Mesenchymal stem cell (in vitro differentiated cells and primary cell): ENCODE data around the gene ATP2A3.
A peak's percentile ranks its signal among the peaks of the same experiment; 100 is the strongest.

ENCODE experiments used
- DNase-seq: peaks from one replicate; pipeline ENCODE4 v3.0.0-alpha.2; 2013
- H2AFZ ChIP-seq: one replicate; pipeline ENCODE4 v1.6.1; 2013; ENCODE audit warnings: low read depth, mild to moderate bottlenecking, control low read depth, inconsistent platforms, low read length, moderate library complexity
- H2AK5ac ChIP-seq: 2 replicates; pipeline ENCODE4 v1.6.1; 2013; ENCODE audit warnings: low read length, moderate library complexity, mild to moderate bottlenecking, inconsistent platforms; ENCODE audit not compliant: severe bottlenecking
- H2BK120ac ChIP-seq: one replicate; pipeline ENCODE4 v1.6.1; 2013; ENCODE audit warnings: low read depth, mild to moderate bottlenecking, inconsistent platforms, low read length, moderate library complexity
- H2BK12ac ChIP-seq, 2 experiments: one replicate each; pipeline ENCODE4 v1.6.1; 2013; ENCODE audit warnings: inconsistent platforms in 2 of 2, low read length in 2 of 2, mild to moderate bottlenecking in 2 of 2, moderate library complexity in 2 of 2, control low read depth in 1 of 2
- H2BK15ac ChIP-seq: one replicate; pipeline ENCODE4 v1.6.1; 2013; ENCODE audit warnings: mild to moderate bottlenecking, low read depth, inconsistent platforms; ENCODE audit not compliant: poor library complexity, severe bottlenecking
- H2BK5ac ChIP-seq: 2 replicates; pipeline ENCODE4 v1.6.1; 2013; ENCODE audit warnings: low read depth, mild to moderate bottlenecking, low read length, control low read depth, inconsistent platforms; ENCODE audit not compliant: poor library complexity, severe bottlenecking
- H3K14ac ChIP-seq, 2 experiments: one replicate each; pipeline ENCODE4 v1.6.1; 2013; ENCODE audit warnings: inconsistent platforms in 2 of 2, low read length in 2 of 2, control low read depth in 1 of 2, mild to moderate bottlenecking in 1 of 2, moderate library complexity in 1 of 2
- H3K18ac ChIP-seq, 2 experiments: one replicate each; pipeline ENCODE4 v1.6.1; 2013; ENCODE audit warnings: inconsistent platforms in 2 of 2, low read length in 2 of 2, control low read depth in 1 of 2, low read depth in 1 of 2, mild to moderate bottlenecking in 1 of 2
- H3K23ac ChIP-seq, 2 experiments: one replicate each; pipeline ENCODE4 v1.6.1; 2013; ENCODE audit warnings: inconsistent platforms in 2 of 2, low read length in 2 of 2, mild to moderate bottlenecking in 2 of 2, moderate library complexity in 2 of 2, control low read depth in 1 of 2
- H3K27ac ChIP-seq: 2 replicates; pipeline ENCODE4 v1.5.1; 2013; ENCODE audit warnings: mild to moderate bottlenecking, moderate library complexity, low read length, control low read depth, inconsistent platforms; ENCODE audit not compliant: poor library complexity, severe bottlenecking
- H3K27me3 ChIP-seq, 2 experiments: 2 replicates each; pipeline versions ENCODE4 v1.6.1 to v1.7.0; 2013; ENCODE audit warnings: low read length in 2 of 2, mild to moderate bottlenecking in 2 of 2, moderate library complexity in 2 of 2, control low read depth in 1 of 2, inconsistent platforms in 1 of 2; ENCODE audit not compliant: control insufficient read depth in 1 of 2, insufficient read depth in 1 of 2
- H3K36me3 ChIP-seq, 2 experiments: 2 replicates each; pipeline versions ENCODE4 v1.6.1 to v1.7.0; 2013; ENCODE audit warnings: low read length in 2 of 2, control low read depth in 1 of 2, inconsistent platforms in 1 of 2, low read depth in 1 of 2, mild to moderate bottlenecking in 1 of 2; ENCODE audit not compliant: insufficient read depth in 2 of 2, control insufficient read depth in 1 of 2
- H3K4ac ChIP-seq, 2 experiments: one replicate each; pipeline ENCODE4 v1.6.1; 2013; ENCODE audit warnings: inconsistent platforms in 2 of 2, low read length in 2 of 2, mild to moderate bottlenecking in 2 of 2, moderate library complexity in 2 of 2, control low read depth in 1 of 2, low read depth in 1 of 2
- H3K4me1 ChIP-seq: 2 replicates; pipeline ENCODE4 v1.6.1; 2013; ENCODE audit warnings: low read depth, low read length, control low read depth; ENCODE audit not compliant: control insufficient read depth, insufficient read depth
- H3K4me2 ChIP-seq: 2 replicates; pipeline ENCODE4 v1.6.1; 2013; ENCODE audit warnings: low read length, mild to moderate bottlenecking, inconsistent platforms; ENCODE audit not compliant: poor library complexity, severe bottlenecking
- H3K4me3 ChIP-seq, 2 experiments: 2 replicates each; pipeline versions ENCODE4 v1.5.1 to v1.7.0; 2013; ENCODE audit warnings: low read length in 2 of 2, mild to moderate bottlenecking in 2 of 2, control low read depth in 1 of 2, low read depth in 1 of 2; ENCODE audit not compliant: insufficient read depth in 1 of 2
- H3K79me1 ChIP-seq: replicated peaks from 2 replicates; pipeline ENCODE4 v1.6.1; 2013; ENCODE audit warnings: mild to moderate bottlenecking, control low read depth, low read length, inconsistent platforms; ENCODE audit not compliant: poor library complexity, severe bottlenecking
- H3K9ac ChIP-seq: 2 replicates; pipeline ENCODE4 v1.7.0; 2013; ENCODE audit warnings: mild to moderate bottlenecking, low read length, moderate library complexity
- H3K9me3 ChIP-seq: 2 replicates; pipeline ENCODE4 v1.7.0; 2013; ENCODE audit warnings: mild to moderate bottlenecking, low read length; ENCODE audit not compliant: control insufficient read depth
- H4K8ac ChIP-seq: one replicate; pipeline ENCODE4 v1.6.1; 2013; ENCODE audit warnings: inconsistent platforms, mild to moderate bottlenecking, low read length, moderate library complexity
- H4K91ac ChIP-seq: one replicate; pipeline ENCODE4 v1.6.1; 2013; ENCODE audit warnings: mild to moderate bottlenecking, low read length, inconsistent platforms
- WGBS: methylation state at CpG from one replicate; pipeline ENCODE4 v1.1.7; 2013; ENCODE audit warnings: mixed read lengths; 5-methylcytosine and 5-hydroxymethylcytosine counted together

Gene ATP2A3

GRCh38 chr17:3907483-3908216, 56.6 kb downstream of the ATP2A3 start:
- no peak overlapping the region for H4K91ac ChIP-seq
- H3K79me1 ChIP-seq, result no peaks in the 10 kb centered on the region
- H2AFZ ChIP-seq, result no peak overlapping the region
- no peak overlapping the region for H3K9ac ChIP-seq
- H4K8ac ChIP-seq, result no peak overlapping the region
- H3K4ac ChIP-seq, result no peak overlapping the region
- no peaks in the 10 kb centered on the region for H3K9me3 ChIP-seq
- H3K4me2 ChIP-seq, result no peak overlapping the region
- no peak overlapping the region for H2BK12ac ChIP-seq
- H2AK5ac ChIP-seq, result no peak overlapping the region
- WGBS, result 74% methylated on average over 11 of the region's 11 CpGs
- DNase-seq, result no peak
- no peak overlapping the region for H2BK15ac ChIP-seq
- H3K27ac ChIP-seq, result no peak overlapping the region
- peaks cover 0 to 3% of the 10 kb centered on the region in 2 experiments for H3K36me3 ChIP-seq
- no peak overlapping the region for H2BK120ac ChIP-seq
- no peak overlapping the region for H3K4me3 ChIP-seq
- H2BK5ac ChIP-seq, result no peak overlapping the region
- peak overlapping the region in 1 of 2 experiments; percentile 18 for H3K14ac ChIP-seq
- H3K18ac ChIP-seq, result no peak overlapping the region
- H3K23ac ChIP-seq, result peak overlapping the region in 1 of 2 experiments; percentile 42
- peaks cover 4 to 40% of the 10 kb centered on the region in 2 experiments for H3K27me3 ChIP-seq
- H3K4me1 ChIP-seq, result peaks cover 12% of the 10 kb centered on the region

- Histone ChIP-seq H3K9me3 (no peaks in the 10 kb centered on the region), H2AK5ac (no peak overlapping the region), H4K8ac (no peak overlapping the region), H3K27me3 (peaks cover 4 to 36% of the 10 kb centered on the region in 2 experiments), H3K4ac (no peak overlapping the region), H3K18ac (no peak overlapping the region), H4K91ac (no peak overlapping the region), H3K14ac (no peak overlapping the region), H3K9ac (no peak overlapping the region), H2BK12ac (no peak overlapping the region), H2BK5ac (no peak overlapping the region), H3K4me3 (no peak overlapping the region), H3K4me1 (peaks cover 12% of the 10 kb centered on the region), H3K4me2 (no peak overlapping the region), H2BK120ac (no peak overlapping the region), H3K36me3 (peaks cover 0 to 3% of the 10 kb centered on the region in 2 experiments), H2BK15ac (no peak overlapping the region), H2AFZ (no peak overlapping the region), H3K27ac (no peak overlapping the region), H3K79me1 (no peaks in the 10 kb centered on the region), H3K23ac (no peak overlapping the region)
- 84% methylated on average over 4 of the region's 4 CpGs for WGBS
- DNase-seq, result no peak
These were observed 57.4 kb downstream of the ATP2A3 start for GRCh38 chr17:3906881-3907280.

DNA sequence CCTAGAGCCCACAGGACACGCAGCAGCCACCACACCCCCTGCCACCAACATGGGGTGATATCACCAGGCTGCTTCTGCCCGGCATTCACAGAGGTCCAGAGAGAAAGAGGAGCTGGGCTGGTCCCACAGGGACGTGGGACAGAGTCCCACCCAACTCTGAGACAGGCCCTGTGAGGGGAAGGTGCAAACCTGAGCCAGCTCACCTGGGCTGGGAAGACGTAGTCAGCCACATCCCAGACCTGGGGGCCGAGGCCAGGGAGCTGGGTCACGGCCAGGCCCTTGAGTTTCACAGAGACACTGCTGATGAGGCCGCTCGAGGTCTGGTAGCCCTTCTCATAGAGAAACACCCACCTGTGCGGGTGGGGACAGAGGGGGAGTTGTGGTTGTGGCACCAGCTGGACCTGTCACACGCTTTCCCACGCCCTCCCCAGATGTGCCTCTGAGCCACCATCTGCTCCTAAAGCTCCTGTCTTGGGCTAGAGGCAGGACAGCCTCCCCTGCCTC, 59.2 kb downstream of the ATP2A3 start:
- no peak overlapping the region for H3K18ac ChIP-seq
- H3K79me1 ChIP-seq, result no peaks in the 10 kb centered on the region
- no peaks in the 10 kb centered on the region for H3K9me3 ChIP-seq
- no peak overlapping the region for H2BK120ac ChIP-seq
- H3K4me2 ChIP-seq, result no peak overlapping the region
- H3K27ac ChIP-seq, result no peak overlapping the region
- peaks cover 4 to 42% of the 10 kb centered on the region in 2 experiments for H3K27me3 ChIP-seq
- no peak overlapping the region for H3K23ac ChIP-seq
- no peak overlapping the region for H3K14ac ChIP-seq
- H3K9ac ChIP-seq, result no peak overlapping the region
- no peak overlapping the region for H3K4ac ChIP-seq
- DNase-seq, result no peak
- no peak overlapping the region for H2AFZ ChIP-seq
- peak overlapping the region; percentile 41 for H2BK15ac ChIP-seq
- H3K4me3 ChIP-seq, result no peak overlapping the region
- H4K8ac ChIP-seq, result no peak overlapping the region
- no peak overlapping the region for H2BK5ac ChIP-seq
- H3K36me3 ChIP-seq, result peaks cover 0 to 3% of the 10 kb centered on the region in 2 experiments
- WGBS, result 84% methylated on average over 9 of the region's 11 CpGs
- H4K91ac ChIP-seq, result no peak overlapping the region
- no peak overlapping the region for H2BK12ac ChIP-seq
- H2AK5ac ChIP-seq, result no peak overlapping the region
- peaks cover 14% of the 10 kb centered on the region for H3K4me1 ChIP-seq

DNA sequence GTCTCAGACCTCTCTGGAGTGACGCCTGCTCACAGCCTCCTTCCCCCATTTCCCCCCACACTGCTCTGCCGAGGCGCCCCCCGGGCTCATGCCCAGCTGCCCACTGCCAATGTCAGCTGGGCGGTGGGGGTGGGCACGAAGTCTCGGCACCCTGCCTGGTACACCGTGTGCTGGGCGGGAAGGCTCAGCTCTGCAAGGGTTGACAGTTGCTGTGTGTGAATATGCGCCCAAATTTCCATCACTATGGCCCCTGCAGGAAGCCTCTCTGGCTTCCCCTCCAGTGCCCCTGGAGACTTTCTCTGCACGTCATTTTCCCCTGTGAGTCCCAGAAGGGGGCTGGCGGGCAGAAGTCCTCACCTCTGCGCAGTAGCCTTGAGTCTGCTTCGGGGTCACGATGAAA, 59.7 kb downstream of the ATP2A3 start:
- no peak overlapping the region for H4K91ac ChIP-seq
- H3K27me3 ChIP-seq, result peaks cover 4 to 46% of the 10 kb centered on the region in 2 experiments
- peaks cover 0 to 3% of the 10 kb centered on the region in 2 experiments for H3K36me3 ChIP-seq
- no peak overlapping the region for H2AK5ac ChIP-seq
- H3K4me2 ChIP-seq, result no peak overlapping the region
- no peak overlapping the region for H4K8ac ChIP-seq
- H3K9ac ChIP-seq, result no peak overlapping the region
- 72% methylated on average over 14 of the region's 15 CpGs for WGBS
- no peaks in the 10 kb centered on the region for H3K9me3 ChIP-seq
- H2BK120ac ChIP-seq, result no peak overlapping the region
- H3K4ac ChIP-seq, result no peak overlapping the region
- peak overlapping the region in 1 of 2 experiments; percentile 61 for H3K14ac ChIP-seq
- no peak for DNase-seq
- H3K18ac ChIP-seq, result no peak overlapping the region
- no peaks in the 10 kb centered on the region for H3K79me1 ChIP-seq
- no peak overlapping the region for H2AFZ ChIP-seq
- no peak overlapping the region for H2BK5ac ChIP-seq
- no peak overlapping the region for H3K23ac ChIP-seq
- no peak overlapping the region for H2BK12ac ChIP-seq
- no peak overlapping the region for H3K4me3 ChIP-seq
- H3K27ac ChIP-seq, result no peak overlapping the region
- no peak overlapping the region for H2BK15ac ChIP-seq
- H3K4me1 ChIP-seq, result peaks cover 14% of the 10 kb centered on the region
